ENCODE measurements around the gene NDUFB1. TPM values are rescaled to one million over a fixed set of nuclear protein-coding genes. Genes with fewer than 3 reads are reported as not detected.

NDUFB1 gene
- total RNA-seq, 4 donors from 2014 or later = 145 to 353 (median 290) TPM

DNA sequence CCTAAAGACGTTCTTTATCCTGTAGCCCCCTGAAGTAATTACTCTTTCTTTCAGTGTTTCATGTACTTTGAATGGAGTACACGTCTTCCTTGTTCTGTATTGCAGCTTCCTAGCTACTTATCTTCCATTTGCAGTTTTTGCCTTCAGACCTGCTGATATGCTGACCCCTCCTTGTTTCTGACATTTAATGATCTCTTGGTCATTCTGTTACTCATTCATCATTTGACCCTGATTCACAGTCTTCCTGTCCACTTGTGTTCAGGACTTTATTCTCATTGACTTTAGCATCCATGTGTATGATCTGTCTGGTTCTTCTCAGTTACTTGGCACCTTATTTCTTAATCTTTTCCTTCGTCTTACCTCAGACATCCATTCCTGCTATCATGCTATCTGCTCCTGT lies 22.5 kb upstream of the NDUFB1 start:
- ATAC-seq (ENCODE audit: low FRiP score) = no peak
- TF ChIP-seq, protein P1, sequence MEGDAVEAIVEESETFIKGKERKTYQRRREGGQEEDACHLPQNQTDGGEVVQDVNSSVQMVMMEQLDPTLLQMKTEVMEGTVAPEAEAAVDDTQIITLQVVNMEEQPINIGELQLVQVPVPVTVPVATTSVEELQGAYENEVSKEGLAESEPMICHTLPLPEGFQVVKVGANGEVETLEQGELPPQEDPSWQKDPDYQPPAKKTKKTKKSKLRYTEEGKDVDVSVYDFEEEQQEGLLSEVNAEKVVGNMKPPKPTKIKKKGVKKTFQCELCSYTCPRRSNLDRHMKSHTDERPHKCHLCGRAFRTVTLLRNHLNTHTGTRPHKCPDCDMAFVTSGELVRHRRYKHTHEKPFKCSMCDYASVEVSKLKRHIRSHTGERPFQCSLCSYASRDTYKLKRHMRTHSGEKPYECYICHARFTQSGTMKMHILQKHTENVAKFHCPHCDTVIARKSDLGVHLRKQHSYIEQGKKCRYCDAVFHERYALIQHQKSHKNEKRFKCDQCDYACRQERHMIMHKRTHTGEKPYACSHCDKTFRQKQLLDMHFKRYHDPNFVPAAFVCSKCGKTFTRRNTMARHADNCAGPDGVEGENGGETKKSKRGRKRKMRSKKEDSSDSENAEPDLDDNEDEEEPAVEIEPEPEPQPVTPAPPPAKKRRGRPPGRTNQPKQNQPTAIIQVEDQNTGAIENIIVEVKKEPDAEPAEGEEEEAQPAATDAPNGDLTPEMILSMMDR (IDR thresholded peaks at IDR 0.05) = no peak

DNA sequence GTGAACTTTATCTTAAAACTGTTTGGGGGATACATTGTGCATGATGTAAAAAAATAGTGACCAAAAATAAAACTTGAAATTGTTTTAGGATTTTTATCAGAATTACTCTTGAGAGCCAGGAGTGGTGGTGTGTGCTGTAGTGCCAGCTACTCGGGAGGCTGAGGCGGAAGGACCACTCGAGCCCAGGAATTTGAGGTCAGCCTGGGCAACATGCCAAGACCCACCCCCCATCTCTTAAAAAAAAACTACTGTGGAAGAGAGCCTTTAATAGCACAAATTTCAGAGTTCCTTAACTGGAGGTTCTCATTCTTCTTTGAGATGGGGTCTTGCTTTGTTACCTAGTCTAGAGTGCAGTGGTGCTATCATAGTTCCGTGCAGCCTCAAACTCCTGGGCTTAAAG lies 21.8 kb upstream of the NDUFB1 start:
- TF ChIP-seq, protein P1 (IDR thresholded peaks at IDR 0.05) = no peak
- no peak for ATAC-seq (ENCODE audit: low FRiP score)
- DNase-seq (ENCODE audit: low spot score) = no peak

More for the DNA sequence above, 22.5 kb upstream of the NDUFB1 start:
- DNase-seq (ENCODE audit: low spot score) = no peak

DNA sequence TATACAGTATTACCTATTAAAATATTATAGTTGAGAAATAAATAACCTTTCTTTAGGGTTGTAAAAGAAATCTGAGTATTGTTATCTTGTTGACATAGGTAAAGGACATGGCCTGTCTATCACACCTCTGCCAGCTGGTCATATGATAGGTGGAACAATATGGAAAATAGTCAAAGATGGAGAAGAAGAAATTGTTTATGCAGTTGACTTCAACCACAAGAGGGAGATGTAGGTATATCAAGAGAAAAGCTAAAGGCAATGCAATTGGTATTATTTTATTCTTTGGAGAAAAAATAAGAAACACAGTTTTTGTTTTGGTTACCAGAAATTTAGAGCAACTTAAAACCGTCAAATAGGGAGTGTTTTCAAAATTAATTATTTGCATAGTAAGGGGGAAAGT lies 13.8 kb upstream of the NDUFB1 start:
- no peak for DNase-seq (ENCODE audit: low spot score)
- no peak for ATAC-seq (ENCODE audit: low FRiP score)
- TF ChIP-seq, protein P1 (IDR thresholded peaks at IDR 0.05) = no peak

DNA sequence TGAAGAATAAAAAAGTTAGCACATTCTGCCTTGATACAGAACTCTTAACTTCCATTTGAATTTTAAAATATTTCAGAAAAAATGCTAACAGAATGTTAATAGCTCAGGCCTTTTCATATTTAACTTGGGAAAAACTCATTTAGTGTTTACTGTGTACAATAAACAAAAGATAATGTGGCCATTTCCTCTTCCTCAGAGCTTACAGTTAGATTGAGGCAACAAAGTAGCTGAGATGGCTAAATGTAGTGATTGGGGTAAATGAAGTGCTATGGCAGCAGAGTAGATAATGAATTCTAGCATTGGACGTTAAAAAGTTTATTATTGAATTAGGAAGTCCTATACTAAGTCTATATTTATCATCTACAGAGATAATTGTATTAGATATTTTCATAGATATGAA lies 12.9 kb upstream of the NDUFB1 start:
- DNase-seq (ENCODE audit: low spot score) = no peak
- no peak for ATAC-seq (ENCODE audit: low FRiP score)
- TF ChIP-seq, protein P1 (IDR thresholded peaks at IDR 0.05) = no peak

DNA sequence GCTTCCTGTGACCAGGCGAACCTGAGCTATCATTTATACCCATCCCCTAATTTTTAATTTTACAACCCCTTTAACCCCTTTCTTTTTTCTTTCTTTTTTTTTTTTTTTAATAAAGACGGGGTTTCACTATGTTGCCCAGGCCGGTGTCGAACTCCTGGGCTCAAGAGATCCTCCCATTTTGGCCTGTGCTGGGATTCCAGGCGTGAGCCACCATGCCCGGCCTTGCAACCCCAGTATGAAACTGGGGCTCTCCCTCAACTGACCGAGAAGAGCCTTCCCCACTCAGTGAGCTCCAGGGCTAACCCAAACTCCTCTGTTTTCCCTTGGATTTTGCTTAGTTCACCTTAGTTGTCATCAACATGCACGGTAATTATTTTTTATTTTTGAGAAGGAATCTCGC lies 1.3 kb upstream of the NDUFB1 start:
- TF ChIP-seq, protein P1 (IDR thresholded peaks at IDR 0.05) = no peak
- ATAC-seq (ENCODE audit: low FRiP score) (no peak), DNase-seq (ENCODE audit: low spot score) (no peak)

DNA sequence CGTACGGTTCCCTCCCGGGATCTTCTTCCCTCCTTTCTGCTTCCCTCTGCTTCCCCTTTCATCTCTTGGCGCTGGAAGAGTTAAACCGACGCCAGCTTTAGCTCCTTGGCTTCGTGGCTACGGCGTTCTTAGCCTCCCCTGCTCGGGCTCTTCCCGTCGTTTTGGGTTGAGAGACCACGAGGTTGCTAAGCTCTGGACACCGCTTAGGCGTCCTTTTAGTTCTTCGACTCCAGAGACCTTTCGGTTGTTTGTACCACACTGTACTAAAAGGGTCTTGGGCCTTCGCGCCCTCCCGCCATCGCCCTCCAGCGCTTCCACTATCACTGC lies 808 bp upstream of the NDUFB1 start:
- DNase-seq (ENCODE audit: low spot score) (no peak), ATAC-seq (ENCODE audit: low FRiP score) (peak; percentile 9)

DNA sequence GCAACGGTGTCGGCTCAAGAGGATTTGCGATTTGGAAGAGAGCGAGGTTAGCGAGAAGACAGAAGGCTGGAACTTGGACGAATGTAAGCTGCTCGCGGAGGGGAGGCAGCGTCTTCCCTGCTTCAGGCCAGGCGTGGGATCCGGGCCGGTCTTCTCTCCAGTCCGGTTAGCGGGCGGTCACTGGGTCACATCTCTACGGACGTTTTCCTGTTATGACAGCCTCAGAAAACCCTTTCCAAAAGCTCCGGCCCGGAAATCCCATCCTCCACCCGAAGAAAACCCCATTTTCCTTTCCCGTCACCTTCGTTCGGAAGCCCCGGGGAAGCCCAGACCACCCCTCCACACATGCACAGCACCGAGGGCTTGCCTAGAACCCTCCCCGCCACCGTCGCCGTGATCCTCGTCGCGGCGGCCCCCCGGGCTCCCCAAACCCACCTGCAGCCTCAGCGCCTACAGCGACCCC lies 268 bp downstream of the NDUFB1 start:
- DNase-seq (ENCODE audit: low spot score) (peak; percentile 32), ATAC-seq (ENCODE audit: low FRiP score) (peak; percentile 22)
- TF ChIP-seq, protein P1 (IDR thresholded peaks at IDR 0.05) = no peak

More for the DNA sequence above, 808 bp upstream of the NDUFB1 start:
- TF ChIP-seq, protein P1 (IDR thresholded peaks at IDR 0.05) = no peak
